ENCODE measurements around the gene AGO3. TPM values are rescaled to one million over a fixed set of nuclear protein-coding genes. Genes with fewer than 3 reads are reported as not detected.

AGO3 gene
- total and polyA plus RNA-seq, 2 of the 13 experiments (the other 11 are each of a cell fraction or from before 2014, with no cell fraction given), result 21.2 to 27.1 TPM

DNA sequence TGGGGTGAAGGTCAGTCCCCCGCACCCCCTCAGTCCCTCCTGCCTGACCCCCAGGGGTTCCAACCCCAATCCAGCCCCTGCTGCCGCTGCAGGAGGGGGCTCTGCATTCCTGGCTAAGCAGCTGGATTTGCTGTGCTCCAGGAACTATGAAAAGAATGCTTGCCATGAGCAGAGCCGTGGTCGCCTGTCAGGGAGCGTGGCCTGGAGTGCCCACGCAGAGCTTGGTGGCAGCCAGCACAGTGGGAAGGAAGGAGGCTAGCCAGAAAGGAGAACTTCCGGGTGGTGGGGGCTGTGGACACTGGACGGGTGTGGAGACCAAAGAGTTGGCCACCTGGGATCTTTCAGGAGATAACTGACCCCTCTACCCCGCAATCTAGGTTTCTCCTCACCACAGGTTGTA lies 188.6 kb downstream of the AGO3 start:
- CTCF ChIA-PET (ENCODE audit: low intra/inter-chr PET ratio, low total read pairs), result no interaction called here
- H4K20me1 ChIP-seq (ENCODE audit: insufficient read depth, low read length), result no peaks in the 10 kb centered on the region
- no peak overlapping the region for H3K4me3 ChIP-seq (replicated peaks in 1 of 3; ENCODE audit: insufficient read depth in 1 of 3, low read depth in 2 of 3, low read length in 3 of 3)
- WGBS (ENCODE audit: low lambda C conversion rate), result 14% methylated on average over 7 of the region's 9 CpGs
- H3K9ac ChIP-seq (ENCODE audit: insufficient read depth, low read depth, low read length), result no peak overlapping the region
- peaks cover 10 to 44% of the 10 kb centered on the region in 2 experiments; a peak in 4 of 5 replicates for H3K27me3 ChIP-seq (ENCODE audit: control insufficient read depth in 1 of 2, insufficient read depth in 2 of 2, low read length in 2 of 2)
- no peak for TF ChIP-seq ZSCAN29 (CRISPR knock-in tag; conservative IDR thresholded peaks at IDR 0.05)
- TF ChIP-seq, protein P1, sequence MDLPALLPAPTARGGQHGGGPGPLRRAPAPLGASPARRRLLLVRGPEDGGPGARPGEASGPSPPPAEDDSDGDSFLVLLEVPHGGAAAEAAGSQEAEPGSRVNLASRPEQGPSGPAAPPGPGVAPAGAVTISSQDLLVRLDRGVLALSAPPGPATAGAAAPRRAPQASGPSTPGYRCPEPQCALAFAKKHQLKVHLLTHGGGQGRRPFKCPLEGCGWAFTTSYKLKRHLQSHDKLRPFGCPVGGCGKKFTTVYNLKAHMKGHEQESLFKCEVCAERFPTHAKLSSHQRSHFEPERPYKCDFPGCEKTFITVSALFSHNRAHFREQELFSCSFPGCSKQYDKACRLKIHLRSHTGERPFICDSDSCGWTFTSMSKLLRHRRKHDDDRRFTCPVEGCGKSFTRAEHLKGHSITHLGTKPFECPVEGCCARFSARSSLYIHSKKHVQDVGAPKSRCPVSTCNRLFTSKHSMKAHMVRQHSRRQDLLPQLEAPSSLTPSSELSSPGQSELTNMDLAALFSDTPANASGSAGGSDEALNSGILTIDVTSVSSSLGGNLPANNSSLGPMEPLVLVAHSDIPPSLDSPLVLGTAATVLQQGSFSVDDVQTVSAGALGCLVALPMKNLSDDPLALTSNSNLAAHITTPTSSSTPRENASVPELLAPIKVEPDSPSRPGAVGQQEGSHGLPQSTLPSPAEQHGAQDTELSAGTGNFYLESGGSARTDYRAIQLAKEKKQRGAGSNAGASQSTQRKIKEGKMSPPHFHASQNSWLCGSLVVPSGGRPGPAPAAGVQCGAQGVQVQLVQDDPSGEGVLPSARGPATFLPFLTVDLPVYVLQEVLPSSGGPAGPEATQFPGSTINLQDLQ (CRISPR knock-in tag; IDR thresholded peaks at IDR 0.05), result no peak
- peak; percentile 42 for TF ChIP-seq TEAD3 (CRISPR knock-in tag; optimal IDR thresholded peaks at IDR 0.05; ENCODE audit: borderline replicate concordance)
- H3K27ac ChIP-seq (ENCODE audit: extremely low read length, insufficient read depth, low read length), result no peak overlapping the region
- FAIRE-seq (no peak), ATAC-seq (no peak), DNase-seq (ENCODE audit: low spot score) (no peak)
- no peaks in the 10 kb centered on the region for H3K9me3 ChIP-seq (ENCODE audit: low read length)
- POLR2A ChIA-PET, result interaction anchor here (1.5 kb wide), 1 partner anchor 31 kb away, joined by 4 read pairs; no protein-coding TSS in a partner anchor
- no peaks in the 10 kb centered on the region for H3K36me3 ChIP-seq (replicated peaks in 1 of 2; ENCODE audit: control insufficient read depth in 1 of 2, insufficient read depth in 2 of 2, low read length in 2 of 2)
- no TSS peak for BruUV-seq (replicated peaks)
- no peaks in the 10 kb centered on the region for H3K79me2 ChIP-seq (ENCODE audit: insufficient read depth, low read length)
- no peak overlapping the region; the same call in 1 of the 2 replicates for H3K4me2 ChIP-seq (ENCODE audit: low read depth, low read length)
- no peak overlapping the region for H2AFZ ChIP-seq (ENCODE audit: low read length)
- intact Hi-C loops (cut with micrococcal nuclease; ENCODE audit: unreplicated experiment), result no loop called here
- peaks cover 51% of the 10 kb centered on the region for H3K4me1 ChIP-seq (ENCODE audit: insufficient read depth, low read length)
- in situ Hi-C loops (cut with HindIII; ENCODE audit: extremely low pct_ligation_motif_present, low pct_unique_long_range_greater_than_20kb), result no loop called here

Other genes starting within 250 kb of the AGO3 start
- 1.1 TPM in 2 replicates for gene C1orf216, start 212.2 kb upstream of the AGO3 start, total RNA-seq (2016; rRNA removed; fragmentation: Illumina TruSeq; extraction: Trizol)
- gene C1orf216, start 212.2 kb upstream of the AGO3 start, polyA plus RNA-seq (2011; rRNA removed), result 0.37 and 0.48 TPM in 2 replicates
- gene CLSPN, start 161.1 kb upstream of the AGO3 start, total RNA-seq (2016; rRNA removed; fragmentation: Illumina TruSeq; extraction: Trizol), result 32.5 and 51.7 TPM in 2 replicates
- gene CLSPN, start 161.1 kb upstream of the AGO3 start, polyA plus RNA-seq (2011; rRNA removed), result 2.2 and 2.5 TPM in 2 replicates
- gene AGO4, start 123.1 kb upstream of the AGO3 start, total RNA-seq (2016; rRNA removed; fragmentation: Illumina TruSeq; extraction: Trizol), result 6.0 and 6.8 TPM in 2 replicates
- 13.8 and 14.6 TPM in 2 replicates for gene AGO4, start 123.1 kb upstream of the AGO3 start, polyA plus RNA-seq (2011; rRNA removed)
- 18.6 and 24.6 TPM in 2 replicates for gene AGO1, start 47.9 kb upstream of the AGO3 start, total RNA-seq (2016; rRNA removed; fragmentation: Illumina TruSeq; extraction: Trizol)
- 8.3 and 9.2 TPM in 2 replicates for gene AGO1, start 47.9 kb upstream of the AGO3 start, polyA plus RNA-seq (2011; rRNA removed)
- 0.31 and 0.35 TPM in 2 replicates for gene TEKT2, start 153.0 kb downstream of the AGO3 start, total RNA-seq (2016; rRNA removed; fragmentation: Illumina TruSeq; extraction: Trizol)
- 0.24 and 0.38 TPM in 2 replicates for gene TEKT2, start 153.0 kb downstream of the AGO3 start, polyA plus RNA-seq (2011; rRNA removed)
- gene ADPRS, start 157.8 kb downstream of the AGO3 start, total RNA-seq (2016; rRNA removed; fragmentation: Illumina TruSeq; extraction: Trizol), result 30.6 and 31.7 TPM in 2 replicates
- gene ADPRS, start 157.8 kb downstream of the AGO3 start, polyA plus RNA-seq (2011; rRNA removed), result 36.4 and 36.6 TPM in 2 replicates
- 0.04 and 0.24 TPM in 2 replicates for gene COL8A2, start 194.1 kb downstream of the AGO3 start, total RNA-seq (2016; rRNA removed; fragmentation: Illumina TruSeq; extraction: Trizol)
- gene COL8A2, start 194.1 kb downstream of the AGO3 start, polyA plus RNA-seq (2011; rRNA removed), result 0.13 and 0.24 TPM in 2 replicates
- gene TRAPPC3, start 218.4 kb downstream of the AGO3 start, total RNA-seq (2016; rRNA removed; fragmentation: Illumina TruSeq; extraction: Trizol), result 62.4 and 66.7 TPM in 2 replicates
- 48.0 and 53.7 TPM in 2 replicates for gene TRAPPC3, start 218.4 kb downstream of the AGO3 start, polyA plus RNA-seq (2011; rRNA removed)
- 5.5 and 7.2 TPM in 2 replicates for gene MAP7D1, start 225.1 kb downstream of the AGO3 start, total RNA-seq (2016; rRNA removed; fragmentation: Illumina TruSeq; extraction: Trizol)
- 5.6 and 6.8 TPM in 2 replicates for gene MAP7D1, start 225.1 kb downstream of the AGO3 start, polyA plus RNA-seq (2011; rRNA removed)